ENCODE results near the gene C5AR1. TPM values are rescaled to one million over a fixed set of nuclear protein-coding genes. Genes with fewer than 3 reads are reported as not detected.

C5AR1 gene
- total and polyA plus RNA-seq, 7 experiments from 2014 or later: 0.14 to 205 (median 5.9) TPM; not detected in 1

DNA sequence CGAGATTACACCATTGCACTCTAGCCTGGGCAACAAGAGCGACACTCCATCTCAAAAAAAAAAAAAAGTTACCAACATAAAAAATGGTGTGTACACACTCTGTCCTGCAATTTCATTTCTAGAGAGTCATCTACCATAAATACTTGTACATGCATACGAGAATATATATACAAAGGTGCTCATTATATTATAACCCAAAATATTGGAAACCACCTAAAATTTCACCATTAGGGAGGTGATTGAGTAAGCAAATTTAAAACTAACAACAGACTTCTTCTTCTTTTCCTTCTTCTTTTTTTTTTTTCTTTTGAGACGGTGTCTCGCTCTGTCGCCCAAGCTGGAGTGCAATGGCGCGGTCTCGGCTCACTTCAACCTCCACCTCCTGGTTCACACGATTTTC, 7.4 kb upstream of the C5AR1 start:
- Mint-ChIP-seq H3K9me3 (no peaks in the 10 kb centered on the region), H3K4me1 (peaks cover 0 to 11% (median 8%) of the 10 kb centered on the region in 7 donors), H3K4me3 (no peak overlapping the region), H3K27me3 (peaks cover 0 to 17% (median 13%) of the 10 kb centered on the region in 5 donors), H3K36me3 (peaks cover 0 to 3% (median 0%) of the 10 kb centered on the region in 5 donors), H3K27ac (no peak overlapping the region)
- Histone ChIP-seq H3K36me3 (ENCODE audit: control insufficient read depth in 2 of 3, insufficient read depth in 3 of 3, low read length in 3 of 3) (no peaks in the 10 kb centered on the region), H3K9me3 (ENCODE audit: control insufficient read depth in 2 of 3, low read length in 3 of 3) (no peaks in the 10 kb centered on the region), H3K4me1 (ENCODE audit: control insufficient read depth in 2 of 2, insufficient read depth in 2 of 2, low read length in 2 of 2) (no peaks in the 10 kb centered on the region), H3K27ac (ENCODE audit: low read depth, low read length) (no peak overlapping the region), H3K27me3 (ENCODE audit: control insufficient read depth in 2 of 2, insufficient read depth in 2 of 2, low read length in 2 of 2) (no peaks in the 10 kb centered on the region), H3K4me3 (ENCODE audit: low read length) (no peak overlapping the region)
- intact Hi-C loops (cut with micrococcal nuclease): no loop called here
- ATAC-seq (peak; percentile 3), DNase-seq (no peak)
- CTCF ChIA-PET: interaction anchor here (0.7 kb wide), 1 partner anchor 89 kb away, joined by 3 read pairs; no protein-coding TSS in a partner anchor
- POLR2A ChIA-PET: no interaction called here

DNA sequence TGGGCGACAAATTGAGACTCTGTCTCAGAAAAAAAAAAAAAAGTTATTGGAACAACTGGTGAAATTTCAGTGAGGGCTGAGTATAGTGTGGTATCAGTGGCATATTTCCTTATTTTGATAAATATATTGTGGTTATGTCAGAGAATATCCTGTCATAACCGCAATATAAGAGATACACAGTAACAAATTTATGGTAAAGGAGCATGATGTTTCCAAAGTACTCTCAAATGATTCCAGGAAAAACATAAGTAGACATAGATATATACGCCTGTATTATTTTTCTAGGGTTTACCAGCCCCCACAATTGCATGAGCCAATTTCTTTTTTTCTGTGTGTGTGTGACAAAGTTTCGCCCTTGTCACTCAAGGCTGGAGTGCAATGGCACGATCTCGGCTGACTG, 5.7 kb upstream of the C5AR1 start:
- ChIA-PET CTCF (interaction anchor here (0.9 to 1.3 kb wide), 3 partner anchors 87 to 482 kb away, joined by 4 to 6 read pairs (median 5); no protein-coding TSS in a partner anchor), POLR2A (no interaction called here)
- H3K4me1 Mint-ChIP-seq: peaks cover 0 to 11% (median 8%) of the 10 kb centered on the region in 7 donors
- Histone ChIP-seq H3K9me3 (ENCODE audit: control insufficient read depth in 2 of 3, low read length in 3 of 3) (no peaks in the 10 kb centered on the region), H3K27ac (ENCODE audit: low read depth, low read length) (no peak overlapping the region), H3K4me3 (ENCODE audit: low read length) (no peak overlapping the region), H3K27me3 (ENCODE audit: control insufficient read depth in 2 of 2, insufficient read depth in 2 of 2, low read length in 2 of 2) (no peaks in the 10 kb centered on the region), H3K4me1 (ENCODE audit: control insufficient read depth in 2 of 2, insufficient read depth in 2 of 2, low read length in 2 of 2) (no peaks in the 10 kb centered on the region), H3K36me3 (ENCODE audit: control insufficient read depth in 2 of 3, insufficient read depth in 3 of 3, low read length in 3 of 3) (no peaks in the 10 kb centered on the region)
- H3K4me3 Mint-ChIP-seq: no peak overlapping the region
- H3K36me3 Mint-ChIP-seq: peaks cover 0 to 3% (median 0%) of the 10 kb centered on the region in 5 donors
- intact Hi-C loops (cut with micrococcal nuclease): no loop called here
- H3K27me3 Mint-ChIP-seq: peaks cover 0 to 17% (median 13%) of the 10 kb centered on the region in 5 donors
- no peaks in the 10 kb centered on the region for H3K9me3 Mint-ChIP-seq
- ATAC-seq (no peak), DNase-seq (no peak)
- H3K27ac Mint-ChIP-seq: no peak overlapping the region

DNA sequence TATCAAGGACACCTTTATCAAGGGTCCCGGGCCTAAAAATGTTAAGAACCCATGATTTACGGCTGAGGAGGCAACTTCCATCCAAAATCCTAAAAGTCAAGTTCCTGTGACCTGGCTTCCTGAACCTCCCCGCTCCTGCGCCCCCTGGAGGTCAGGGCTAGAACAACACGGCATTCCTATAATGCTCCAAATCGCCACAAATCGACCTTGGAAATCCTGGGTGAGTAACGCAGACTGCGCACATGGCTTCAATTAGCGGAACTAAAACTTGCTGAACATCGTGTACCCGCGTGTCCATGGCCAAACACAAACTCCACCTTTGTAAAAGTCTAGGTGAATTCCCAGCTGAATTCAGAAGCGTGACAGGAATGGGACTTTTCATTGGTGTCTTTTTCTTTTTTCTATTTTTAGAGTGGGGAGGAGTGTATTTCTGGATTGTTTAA, 4.3 kb upstream of the C5AR1 start:
- intact Hi-C loops (cut with micrococcal nuclease): no loop called here
- Mint-ChIP-seq H3K27me3 (peaks cover 0 to 24% (median 17%) of the 10 kb centered on the region in 5 donors), H3K9me3 (no peaks in the 10 kb centered on the region), H3K27ac (peak overlapping the region in 1 of 9 donors; percentile 5), H3K4me3 (peak overlapping the region in 3 of 10 donors; percentile 16 to 35 (median 16)), H3K4me1 (peaks cover 0 to 10% (median 8%) of the 10 kb centered on the region in 7 donors), H3K36me3 (peaks cover 0 to 3% (median 0%) of the 10 kb centered on the region in 5 donors)
- ChIA-PET CTCF (interaction anchor here (0.7 to 1.3 kb wide), 3 partner anchors 10 to 86 kb away, joined by 3 to 5 read pairs (median 3); no protein-coding TSS in a partner anchor), POLR2A (no interaction called here)
- Histone ChIP-seq H3K9me3 (ENCODE audit: control insufficient read depth in 2 of 3, low read length in 3 of 3) (no peaks in the 10 kb centered on the region), H3K27ac (ENCODE audit: low read depth, low read length) (no peak overlapping the region), H3K4me1 (ENCODE audit: control insufficient read depth in 2 of 2, insufficient read depth in 2 of 2, low read length in 2 of 2) (no peaks in the 10 kb centered on the region), H3K27me3 (ENCODE audit: control insufficient read depth in 2 of 2, insufficient read depth in 2 of 2, low read length in 2 of 2) (no peaks in the 10 kb centered on the region), H3K4me3 (ENCODE audit: low read length) (no peak overlapping the region), H3K36me3 (ENCODE audit: control insufficient read depth in 2 of 3, insufficient read depth in 3 of 3, low read length in 3 of 3) (no peaks in the 10 kb centered on the region)
- DNase-seq: peak; percentile 10 to 64 (median 38)
- ATAC-seq: peak; percentile 67

DNA sequence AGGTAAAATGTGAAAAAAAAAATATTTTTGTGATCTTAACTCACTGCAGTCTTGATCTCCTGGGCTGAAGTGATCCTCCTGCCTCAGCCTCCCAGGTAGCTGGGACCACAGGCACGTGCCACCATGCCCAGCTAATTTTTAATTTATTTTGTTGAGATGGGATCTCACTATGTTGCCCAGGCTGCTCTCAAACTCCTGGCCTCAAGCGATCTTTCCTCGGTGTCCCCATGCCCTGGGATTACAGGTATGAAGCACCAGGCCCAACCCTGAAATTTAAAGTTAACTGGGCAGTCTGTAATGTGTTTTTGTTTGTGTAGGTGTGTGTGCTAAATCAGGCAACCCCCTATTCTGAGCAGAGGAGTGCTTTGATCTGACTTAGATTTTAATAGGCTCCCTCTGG, 3.4 kb upstream of the C5AR1 start:
- Histone ChIP-seq H3K36me3 (ENCODE audit: control insufficient read depth in 2 of 3, insufficient read depth in 3 of 3, low read length in 3 of 3) (no peaks in the 10 kb centered on the region), H3K4me3 (ENCODE audit: low read length) (no peak overlapping the region), H3K27ac (ENCODE audit: low read depth, low read length) (no peak overlapping the region), H3K9me3 (ENCODE audit: control insufficient read depth in 2 of 3, low read length in 3 of 3) (no peaks in the 10 kb centered on the region), H3K4me1 (ENCODE audit: control insufficient read depth in 2 of 2, insufficient read depth in 2 of 2, low read length in 2 of 2) (no peaks in the 10 kb centered on the region), H3K27me3 (ENCODE audit: control insufficient read depth in 2 of 2, insufficient read depth in 2 of 2, low read length in 2 of 2) (no peaks in the 10 kb centered on the region)
- ChIA-PET POLR2A (interaction anchor here (0.6 kb wide), 1 partner anchor 390 kb away, joined by 5 read pairs; no protein-coding TSS in a partner anchor), CTCF (interaction anchor here (0.7 kb wide), 1 partner anchor 15 kb away, joined by 3 read pairs; no protein-coding TSS in a partner anchor)
- Mint-ChIP-seq H3K4me3 (no peak overlapping the region), H3K36me3 (peaks cover 0 to 3% (median 0%) of the 10 kb centered on the region in 5 donors), H3K9me3 (no peaks in the 10 kb centered on the region), H3K27me3 (peaks cover 0 to 30% (median 17%) of the 10 kb centered on the region in 5 donors), H3K27ac (no peak overlapping the region), H3K4me1 (peaks cover 0 to 10% (median 5%) of the 10 kb centered on the region in 7 donors)
- DNase-seq (no peak), ATAC-seq (no peak)
- intact Hi-C loops (cut with micrococcal nuclease): no loop called here

DNA sequence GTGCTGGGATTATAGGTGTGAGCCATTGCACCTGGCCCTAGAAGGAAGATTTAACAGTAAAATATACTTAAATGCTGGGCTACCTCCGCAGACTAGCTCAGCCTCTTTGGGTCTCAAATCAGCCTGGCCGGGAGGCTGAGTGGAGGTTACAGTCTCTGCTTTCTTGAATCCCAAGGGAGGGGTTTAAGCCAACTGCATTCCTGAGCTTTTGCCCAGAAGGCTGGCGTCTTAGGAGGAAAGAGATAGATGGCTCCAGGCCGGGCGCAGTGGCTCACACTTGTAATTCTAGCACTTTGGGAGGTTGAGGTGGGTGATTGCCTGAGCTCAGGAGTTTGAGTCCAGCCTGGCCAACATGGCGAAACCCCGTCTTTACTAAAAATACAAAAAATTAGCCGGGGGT, 623 bp upstream of the C5AR1 start:
- Mint-ChIP-seq H3K4me1 (peaks cover 0 to 7% (median 5%) of the 10 kb centered on the region in 7 donors), H3K36me3 (peaks cover 0 to 3% (median 0%) of the 10 kb centered on the region in 5 donors), H3K27me3 (peaks cover 0 to 30% (median 17%) of the 10 kb centered on the region in 5 donors), H3K9me3 (no peaks in the 10 kb centered on the region), H3K4me3 (no peak overlapping the region), H3K27ac (no peak overlapping the region)
- Histone ChIP-seq H3K4me1 (ENCODE audit: control insufficient read depth in 2 of 2, insufficient read depth in 2 of 2, low read length in 2 of 2) (no peaks in the 10 kb centered on the region), H3K36me3 (ENCODE audit: control insufficient read depth in 2 of 3, insufficient read depth in 3 of 3, low read length in 3 of 3) (no peaks in the 10 kb centered on the region), H3K4me3 (ENCODE audit: low read length) (no peak overlapping the region), H3K9me3 (ENCODE audit: control insufficient read depth in 2 of 3, low read length in 3 of 3) (no peaks in the 10 kb centered on the region), H3K27me3 (ENCODE audit: control insufficient read depth in 2 of 2, insufficient read depth in 2 of 2, low read length in 2 of 2) (no peaks in the 10 kb centered on the region), H3K27ac (ENCODE audit: low read depth, low read length) (no peak overlapping the region)
- intact Hi-C loops (cut with micrococcal nuclease): no loop called here
- ATAC-seq: no peak
- no peak for DNase-seq
- ChIA-PET CTCF (no interaction called here), POLR2A (interaction anchor here (1.1 kb wide), 1 partner anchor 14 kb away, joined by 3 read pairs; no protein-coding TSS in a partner anchor)

DNA sequence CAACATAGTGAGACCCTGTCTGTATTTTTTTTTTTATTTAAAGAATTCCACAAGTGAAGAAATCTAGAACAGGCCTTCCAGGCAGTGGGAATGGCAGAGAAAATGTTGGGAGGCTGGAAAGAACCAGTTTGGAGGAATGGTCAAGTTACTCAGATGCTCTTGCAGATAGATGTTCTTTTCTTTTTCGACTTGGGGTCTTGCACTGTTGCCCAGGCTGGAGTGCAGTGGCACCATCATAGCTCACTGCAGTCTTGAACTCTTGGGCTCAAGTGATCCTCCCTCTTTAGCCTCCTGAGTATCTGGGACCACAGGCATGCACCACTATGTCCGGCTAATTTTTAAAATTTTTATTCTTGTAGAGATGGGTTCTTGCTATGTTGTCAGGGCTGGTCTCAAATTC, 662 bp downstream of the C5AR1 start:
- DNase-seq (no peak), ATAC-seq (no peak)
- Histone ChIP-seq H3K4me3 (ENCODE audit: low read length) (no peak overlapping the region), H3K36me3 (ENCODE audit: control insufficient read depth in 2 of 3, insufficient read depth in 3 of 3, low read length in 3 of 3) (no peaks in the 10 kb centered on the region), H3K4me1 (ENCODE audit: control insufficient read depth in 2 of 2, insufficient read depth in 2 of 2, low read length in 2 of 2) (no peaks in the 10 kb centered on the region), H3K27ac (ENCODE audit: low read depth, low read length) (no peak overlapping the region), H3K9me3 (ENCODE audit: control insufficient read depth in 2 of 3, low read length in 3 of 3) (no peaks in the 10 kb centered on the region), H3K27me3 (ENCODE audit: control insufficient read depth in 2 of 2, insufficient read depth in 2 of 2, low read length in 2 of 2) (no peaks in the 10 kb centered on the region)
- CTCF ChIA-PET: no interaction called here
- Mint-ChIP-seq H3K27me3 (peaks cover 0 to 30% (median 18%) of the 10 kb centered on the region in 5 donors), H3K4me3 (peak overlapping the region in 1 of 10 donors; percentile 49), H3K27ac (no peak overlapping the region), H3K36me3 (peaks cover 0 to 2% (median 0%) of the 10 kb centered on the region in 5 donors), H3K9me3 (no peaks in the 10 kb centered on the region), H3K4me1 (peaks cover 0 to 3% (median 2%) of the 10 kb centered on the region in 7 donors)
- POLR2A ChIA-PET: interaction anchor here (0.6 kb wide), 1 partner anchor 33 kb away, joined by 3 read pairs; no protein-coding TSS in a partner anchor
- intact Hi-C loops (cut with micrococcal nuclease): no loop called here

DNA sequence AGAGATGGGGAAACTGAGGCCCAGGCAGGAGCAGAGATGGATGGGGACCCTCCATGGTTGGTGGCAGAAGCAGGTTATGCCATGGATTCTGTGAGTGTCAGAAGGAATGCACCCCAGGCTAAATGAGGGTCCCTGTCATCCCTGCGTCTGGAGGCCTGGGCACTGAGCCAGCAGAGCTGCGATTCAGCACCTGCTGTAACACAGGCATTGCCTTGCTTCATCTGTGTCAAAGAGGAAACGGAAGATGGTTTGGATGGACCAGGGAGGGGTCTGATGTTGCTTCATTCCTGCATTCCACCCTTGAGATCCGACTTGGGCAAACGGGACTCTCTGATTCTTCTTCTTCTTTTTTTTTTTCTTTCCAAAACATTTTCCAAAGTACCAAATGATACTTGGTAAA, 1.2 kb downstream of the C5AR1 start:
- ChIA-PET CTCF (no interaction called here), POLR2A (interaction anchor here (0.6 kb wide), 1 partner anchor 33 kb away, joined by 3 read pairs; no protein-coding TSS in a partner anchor)
- H3K4me1 Mint-ChIP-seq: peaks cover 0 to 1% (median 0%) of the 10 kb centered on the region in 7 donors
- no peaks in the 10 kb centered on the region for H3K36me3 ChIP-seq (ENCODE audit: control insufficient read depth in 2 of 3, insufficient read depth in 3 of 3, low read length in 3 of 3)
- H3K4me3 ChIP-seq (ENCODE audit: low read length): no peak overlapping the region
- H3K27me3 Mint-ChIP-seq: peaks cover 0 to 33% (median 20%) of the 10 kb centered on the region in 5 donors
- ATAC-seq: no peak
- no peaks in the 10 kb centered on the region for H3K27me3 ChIP-seq (ENCODE audit: control insufficient read depth in 2 of 2, insufficient read depth in 2 of 2, low read length in 2 of 2)
- no peaks in the 10 kb centered on the region for H3K9me3 Mint-ChIP-seq
- no peak overlapping the region for H3K27ac Mint-ChIP-seq
- no peak for DNase-seq
- intact Hi-C loops (cut with micrococcal nuclease): no loop called here
- no peak overlapping the region for H3K27ac ChIP-seq (ENCODE audit: low read depth, low read length)
- no peaks in the 10 kb centered on the region for H3K4me1 ChIP-seq (ENCODE audit: control insufficient read depth in 2 of 2, insufficient read depth in 2 of 2, low read length in 2 of 2)
- no peaks in the 10 kb centered on the region for H3K9me3 ChIP-seq (ENCODE audit: control insufficient read depth in 2 of 3, low read length in 3 of 3)
- H3K4me3 Mint-ChIP-seq: no peak overlapping the region
- no peaks in the 10 kb centered on the region for H3K36me3 Mint-ChIP-seq

Data from naive thymus-derived CD4-positive, alpha-beta T cell (primary cell).